Activated effector memory CD4-positive, alpha-beta T cell treated with Interleukin-2 at 50 U/mL for 16 hours (primary cell): ENCODE data around the gene NTN3.
A peak's percentile ranks its signal among the peaks of the same experiment; 100 is the strongest.

Experiments
- DNase-seq: peaks from one replicate; pipeline ENCODE4 v3.0.0-alpha.2; 2020

Gene NTN3

GRCh38 chr16:2515180-2515851 is 44.2 kb downstream of the NTN3 start:
- no peak for DNase-seq

DNA sequence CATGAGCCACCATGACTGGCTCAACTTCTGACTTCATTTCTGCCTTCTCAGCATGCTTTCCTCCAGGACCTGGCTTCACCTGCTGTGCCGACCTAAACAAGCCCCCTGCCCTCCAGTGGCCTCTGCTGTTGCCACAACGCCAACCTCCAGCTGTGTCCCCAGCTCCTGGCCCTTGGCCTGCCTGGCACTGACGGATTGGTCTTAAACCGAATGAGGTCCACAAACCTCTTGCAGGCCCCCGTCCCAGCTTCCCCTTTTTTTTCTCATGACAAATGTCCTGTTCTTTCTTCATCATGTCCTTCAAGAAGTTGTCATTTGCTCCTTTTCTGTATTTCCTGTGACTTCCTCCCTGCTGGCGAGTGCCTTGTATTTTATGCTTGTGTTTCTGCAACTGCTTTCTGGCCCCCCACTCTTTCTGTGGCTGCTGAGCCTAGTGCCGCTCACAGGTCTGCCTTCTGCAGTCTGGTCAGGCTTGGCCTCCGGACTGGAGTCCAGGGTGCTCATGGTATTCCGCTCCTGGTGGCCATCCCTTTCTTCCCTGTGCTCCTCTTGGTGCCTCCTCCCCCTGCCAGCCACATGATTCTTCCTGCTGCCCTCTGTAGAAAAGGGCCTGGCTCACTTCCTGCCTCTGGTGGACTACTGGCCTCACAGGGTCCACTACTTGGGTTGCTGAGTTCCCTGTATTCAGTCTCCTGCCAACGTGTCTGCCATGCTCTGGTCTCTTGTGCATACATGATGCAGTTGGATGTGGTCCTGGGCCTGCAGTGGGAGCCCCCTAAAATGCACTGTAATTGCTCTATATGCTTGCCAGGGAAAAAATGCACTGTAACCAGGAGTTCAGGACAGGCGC is 45.5 kb downstream of the NTN3 start:
- no peak for DNase-seq

DNA sequence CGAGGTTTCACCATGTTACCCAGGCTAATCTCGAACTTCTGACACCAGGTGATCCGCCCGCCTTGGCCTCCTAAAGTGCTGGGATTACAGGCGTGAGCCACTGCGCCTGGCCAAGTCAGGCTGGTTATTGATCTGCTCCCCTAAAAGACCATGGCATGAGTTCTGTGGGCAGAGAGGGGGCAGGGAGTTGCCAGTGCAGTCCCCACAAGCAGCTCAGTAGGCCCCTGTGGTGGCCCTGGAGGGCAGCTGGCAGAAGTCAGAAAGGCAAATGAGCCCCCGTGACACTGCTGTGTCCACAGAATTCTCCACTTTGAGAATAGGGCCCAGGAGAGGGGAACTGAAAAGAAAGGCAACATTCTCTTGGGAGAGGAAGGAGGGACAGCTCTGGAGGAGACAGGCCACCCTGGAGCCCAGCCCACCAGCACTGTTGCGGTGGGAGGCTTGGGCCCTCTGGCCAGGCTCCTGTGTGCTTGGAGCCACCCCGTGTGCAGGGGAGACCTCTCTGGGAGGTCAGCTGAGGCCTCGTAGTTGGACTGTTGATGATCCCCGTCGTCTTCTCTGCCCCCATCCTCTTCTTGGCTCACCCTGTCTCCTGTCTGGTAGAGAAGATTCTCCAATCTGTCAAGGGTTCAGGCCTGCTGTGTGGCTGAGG is 47.0 kb downstream of the NTN3 start:
- no peak for DNase-seq

- DNase-seq, result no peak
These were observed 48.0 kb downstream of the NTN3 start for GRCh38 chr16:2518823-2519710.

GRCh38 chr16:2519711-2520080 is 48.6 kb downstream of the NTN3 start:
- DNase-seq, result no peak

DNA sequence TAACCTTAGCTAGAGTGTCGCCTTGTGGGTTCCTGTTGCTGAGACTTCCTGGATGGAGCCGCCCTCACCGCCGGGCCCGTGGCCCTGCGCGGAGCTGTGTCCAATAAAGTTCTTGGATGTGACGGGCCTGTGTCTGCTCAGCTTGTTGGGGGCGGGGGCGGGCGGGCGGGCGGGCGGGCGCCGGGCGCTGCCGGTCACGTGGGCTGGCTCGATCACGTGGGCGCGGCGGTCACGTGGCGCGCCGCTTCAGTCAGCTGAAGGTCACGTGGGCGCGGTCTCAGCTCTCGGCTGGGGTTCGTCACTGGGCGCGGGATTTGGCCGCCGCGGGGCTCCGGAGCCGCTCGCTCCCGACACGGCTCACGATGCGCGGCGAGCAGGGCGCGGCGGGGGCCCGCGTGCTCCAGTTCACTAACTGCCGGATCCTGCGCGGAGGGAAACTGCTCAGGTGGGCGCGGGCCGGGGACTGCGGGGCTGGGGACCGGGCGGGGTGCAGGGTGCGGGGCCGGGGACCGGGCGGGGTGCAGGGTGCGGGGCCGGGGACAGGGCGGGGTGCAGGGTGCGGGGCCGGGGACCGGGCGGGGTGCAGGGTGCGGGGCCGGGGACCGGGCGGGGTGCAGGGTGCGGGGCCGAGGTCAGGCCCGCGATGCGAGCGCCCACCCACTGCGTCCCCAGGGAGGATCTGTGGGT is 49.1 kb downstream of the NTN3 start, which contains the start of gene AMDHD2:
Gene AMDHD2, plus strand, starts transcription at position 275 of the 687 bp plus-strand sequence. Its CDS starts 88 bp downstream, at position 363.
- peak; percentile 86 for DNase-seq

GRCh38 chr16:2520784-2521531 is 49.9 kb downstream of the NTN3 start:
- DNase-seq, result peak; percentile 57
